Calu3 (cell line): ENCODE measurements around the gene DRD4. TPM values are rescaled to one million over a fixed set of nuclear protein-coding genes. Genes with fewer than 3 reads are reported as not detected.
"Not testable (repeated sequence)": the region's sequence is repeated elsewhere in the genome, so short reads cannot be mapped to it uniquely, and the experiment has no call there.

Source experiments
- BruUV-seq: library from RNA; stranded (reverse); fragments of 400-500 nt; replicated peaks from 2 replicates; lab custom pipeline; 2021; lab: Mats Ljungman, UMichigan
- CTCF ChIA-PET: fragments of 300-600 bp; sonication (Branson Sonifier 250); formaldehyde crosslinking; loops from one replicate; lab custom pipeline; 2022; ENCODE audit warnings: antibody characterized with exemption; lab: Charles Lee
- DNase-seq: peaks from one replicate; pipeline ENCODE4 v3.0.0; 2022
- H3K27ac Mint-ChIP-seq: one replicate; pipeline ENCODE4 v1.8.0; 2022; ENCODE audit warnings: mixed read lengths; ENCODE audit not compliant: unreplicated experiment
- H3K27me3 Mint-ChIP-seq: one replicate; pipeline ENCODE4 v1.8.0; 2022; ENCODE audit warnings: mixed read lengths; ENCODE audit not compliant: unreplicated experiment
- H3K36me3 Mint-ChIP-seq: one replicate; pipeline ENCODE4 v1.8.0; 2022; ENCODE audit warnings: mild to moderate bottlenecking, moderate library complexity, mixed read lengths; ENCODE audit not compliant: insufficient read depth, unreplicated experiment
- H3K4me1 Mint-ChIP-seq: one replicate; pipeline ENCODE4 v1.8.0; 2022; ENCODE audit warnings: mild to moderate bottlenecking, low read depth, mixed read lengths; ENCODE audit not compliant: unreplicated experiment
- H3K4me3 Mint-ChIP-seq: one replicate; pipeline ENCODE4 v1.8.0; 2022; ENCODE audit warnings: mild to moderate bottlenecking, low read depth, moderate library complexity, mixed read lengths; ENCODE audit not compliant: unreplicated experiment
- H3K9me3 Mint-ChIP-seq: one replicate; pipeline ENCODE4 v1.8.0; 2022; ENCODE audit warnings: low read depth, mixed read lengths; ENCODE audit not compliant: unreplicated experiment
- CTCF ChIP-seq: fragments of 200-600 bp; IDR thresholded peaks from one replicate; pipeline ENCODE4 v1.8.0; 2022; ENCODE audit warnings: antibody characterized with exemption; ENCODE audit not compliant: unreplicated experiment
- intact Hi-C: fragments of 100-400 bp; cut with micrococcal nuclease; formaldehyde crosslinking; loops from one replicate; pipeline ENCODE4 v1.10.0; 2022; ENCODE audit not compliant: unreplicated experiment
- total RNA-seq: library from RNA; stranded (reverse); gene quantifications from 2 replicates; pipeline ENCODE4 v1.2.3, GENCODE V29; 2022

DRD4 gene
- total RNA-seq, 1 experiment from 2014 or later = 1.3 TPM

DNA sequence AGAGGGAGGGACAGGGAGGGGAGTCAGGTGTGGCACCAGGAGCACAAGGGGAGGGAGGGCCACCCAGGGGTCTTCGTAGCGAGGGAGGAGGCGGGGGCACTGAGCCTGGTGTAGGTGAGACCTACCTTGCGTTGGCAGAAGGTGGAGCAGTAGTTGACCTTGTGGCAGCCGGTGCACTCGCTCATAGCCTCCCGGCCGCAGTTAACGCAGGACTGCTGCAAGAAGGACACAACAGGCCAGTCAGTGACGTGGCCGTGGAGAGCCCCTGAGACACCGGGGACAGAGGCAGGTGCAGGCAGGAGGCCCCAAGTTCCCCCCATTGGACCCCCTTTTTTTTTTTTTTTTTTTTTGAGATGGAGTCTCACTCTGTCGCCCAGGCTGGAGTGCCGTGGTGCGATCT is 16.8 kb downstream of the DRD4 start:
- no peak for TF ChIP-seq CTCF
- no TSS peak for BruUV-seq

GRCh38 chr11:654444-654843 is 17.4 kb downstream of the DRD4 start:
- H3K9me3 Mint-ChIP-seq = not testable (repeated sequence)

More for the DNA sequence above, 16.8 kb downstream of the DRD4 start:
- Mint-ChIP-seq H3K4me3 (no peak overlapping the region), H3K36me3 (peaks cover 60% of the 10 kb centered on the region), H3K27me3 (no peaks in the 10 kb centered on the region), H3K9me3 (no peaks in the 10 kb centered on the region), H3K27ac (no peak overlapping the region), H3K4me1 (peaks cover 13% of the 10 kb centered on the region)
- CTCF ChIA-PET = no interaction called here
- intact Hi-C loops = no loop called here
- DNase-seq = no peak

DNA sequence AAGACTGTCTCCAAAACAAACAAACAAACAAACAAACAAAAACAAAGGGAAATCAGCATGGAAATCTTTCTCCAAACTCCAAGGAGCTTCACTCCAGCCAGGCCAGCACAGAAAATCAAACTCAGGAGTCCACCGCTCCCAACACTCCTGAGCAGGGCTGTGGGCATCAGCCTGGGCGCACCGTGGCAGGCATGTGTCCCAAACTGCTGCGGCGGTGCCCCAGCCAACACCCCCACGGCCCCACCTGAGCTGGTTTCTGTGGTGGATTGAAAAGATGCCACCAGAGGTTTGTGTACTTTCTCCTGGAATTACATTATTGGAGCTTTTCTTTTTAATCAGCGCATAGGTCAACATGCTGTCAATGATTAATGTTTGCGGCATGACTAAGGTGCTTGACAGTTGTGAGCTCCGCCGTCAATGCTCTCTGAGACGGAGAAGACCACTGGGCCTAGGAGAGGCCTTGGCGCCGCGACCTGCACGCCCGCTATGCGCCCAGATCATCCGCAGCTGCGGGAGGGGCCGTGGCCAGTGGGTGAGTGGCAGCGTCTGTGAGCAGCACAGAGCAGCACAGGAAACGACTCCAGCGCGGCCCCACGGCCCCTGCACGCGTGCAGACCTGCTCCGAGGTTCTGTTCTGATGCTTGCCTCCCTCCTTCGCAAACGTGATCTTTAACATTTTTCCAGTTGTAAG is 18.1 kb downstream of the DRD4 start:
- TF ChIP-seq CTCF = no peak
- H3K9me3 Mint-ChIP-seq = no peaks in the 10 kb centered on the region
- no peaks in the 10 kb centered on the region for H3K27me3 Mint-ChIP-seq
- H3K4me3 Mint-ChIP-seq = peak overlapping the region; percentile 61
- BruUV-seq = no TSS peak
- CTCF ChIA-PET = interaction anchor here (0.6 to 1.4 kb wide), 8 partner anchors 13 to 101 kb away, joined by 3 to 11 read pairs (median 4); partner anchors contain the start of genes DEAF1 and TMEM80
- intact Hi-C loops = no loop called here
- peaks cover 60% of the 10 kb centered on the region for H3K36me3 Mint-ChIP-seq
- peaks cover 13% of the 10 kb centered on the region for H3K4me1 Mint-ChIP-seq
- DNase-seq = peak; percentile 61
- no peak overlapping the region for H3K27ac Mint-ChIP-seq

More at GRCh38 chr11:654444-654843, 17.4 kb downstream of the DRD4 start:
- H3K4me1 Mint-ChIP-seq = peaks cover 13% of the 10 kb centered on the region
- CTCF ChIA-PET = interaction anchor here (1.3 kb wide), 1 partner anchor 41 kb away, joined by 5 read pairs; the partner anchor contains the start of genes DEAF1 and TMEM80
- H3K27me3 Mint-ChIP-seq, DNase-seq, H3K27ac Mint-ChIP-seq, H3K4me3 Mint-ChIP-seq, BruUV-seq, intact Hi-C loops: not testable (repeated sequence)
- H3K36me3 Mint-ChIP-seq = peaks cover 65% of the 10 kb centered on the region

DNA sequence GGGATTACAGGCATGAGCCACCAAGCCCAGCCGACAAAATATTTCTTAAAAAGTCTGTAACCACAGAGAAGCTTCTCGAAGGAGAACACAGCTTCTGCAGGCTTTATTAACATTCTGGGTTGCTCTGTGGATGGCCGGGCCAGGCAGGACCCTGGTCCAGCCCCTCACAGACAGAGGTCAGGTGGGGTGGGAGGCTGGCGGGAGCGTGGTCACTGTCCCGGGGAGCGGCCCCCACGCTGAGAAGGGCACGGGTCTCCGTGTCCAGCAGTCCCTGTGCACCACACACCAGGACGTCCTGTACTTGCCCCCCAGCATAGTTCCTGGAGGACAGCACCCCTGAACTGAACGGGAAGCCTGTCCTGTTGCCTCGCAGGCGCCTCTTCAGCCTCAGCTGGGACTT is 19.4 kb downstream of the DRD4 start:
- DNase-seq = no peak
- Mint-ChIP-seq H3K27ac (no peak overlapping the region), H3K9me3 (no peaks in the 10 kb centered on the region), H3K4me3 (no peak overlapping the region), H3K27me3 (no peaks in the 10 kb centered on the region), H3K4me1 (peaks cover 13% of the 10 kb centered on the region), H3K36me3 (peaks cover 53% of the 10 kb centered on the region)
- BruUV-seq = no TSS peak
- CTCF ChIA-PET = no interaction called here
- intact Hi-C loops = no loop called here
- TF ChIP-seq CTCF = no peak

- no TSS peak for BruUV-seq
- CTCF ChIA-PET = no interaction called here
- no peaks in the 10 kb centered on the region for H3K27me3 Mint-ChIP-seq
- no peak for TF ChIP-seq CTCF
- no peak for DNase-seq
- H3K4me3 Mint-ChIP-seq = no peak overlapping the region
- no peak overlapping the region for H3K27ac Mint-ChIP-seq
- H3K36me3 Mint-ChIP-seq = peaks cover 53% of the 10 kb centered on the region
- H3K4me1 Mint-ChIP-seq = peaks cover 13% of the 10 kb centered on the region
- no peaks in the 10 kb centered on the region for H3K9me3 Mint-ChIP-seq
- intact Hi-C loops = no loop called here
These were observed 19.8 kb downstream of the DRD4 start for GRCh38 chr11:656866-657265.
